Body of pancreas (tissue), 4 donors: ENCODE data around the gene LOXHD1. TPM values are rescaled to one million over a fixed set of nuclear protein-coding genes. Genes with fewer than 3 reads are reported as not detected.

ENCODE experiments used
- ATAC-seq: fragments of 150-250 bp; one replicate; pipeline ENCODE4 v1.9.1; 2016
- DNase-seq, 4 donors: peaks; one replicate each; pipeline ENCODE4 v3.0.0-alpha.2; 2019
- H3K27ac ChIP-seq, 4 donors: fragments of 200-600 bp; sonication (generic); 1 replicate in 3 of 4; 2 replicates in 1 of 4; pipeline versions ENCODE4 v1.5.1 to v1.6.1; 2016 to 2019; ENCODE audit warnings: mild to moderate bottlenecking in 1 of 4, mixed read lengths in 1 of 4, moderate library complexity in 1 of 4
- H3K27me3 ChIP-seq, 2 donors: fragments of 200-600 bp; sonication (generic); one replicate each; pipeline ENCODE4 v1.6.0; 2016; ENCODE audit warnings: mild to moderate bottlenecking in 1 of 2
- H3K36me3 ChIP-seq, 2 donors: fragments of 200-600 bp; sonication (generic); replicated peaks in 1 of 2; 2 replicates each; pipeline ENCODE4 v1.5.1; 2016; ENCODE audit warnings: low read depth in 2 of 2; ENCODE audit not compliant: insufficient read depth in 1 of 2
- H3K4me1 ChIP-seq: fragments of 200-600 bp; sonication (generic); one replicate; pipeline ENCODE4 v1.6.0; 2016
- H3K4me3 ChIP-seq, 2 donors: fragments of 200-600 bp; sonication (generic); 1 replicate in 1 of 2; 2 replicates in 1 of 2; pipeline ENCODE4 v1.5.1; 2016 to 2019
- H3K9me3 ChIP-seq, 3 donors: fragments of 200-600 bp; sonication (generic); 1 replicate in 2 of 3; 2 replicates in 1 of 3; pipeline ENCODE4 v1.5.1; 2016
- CTCF ChIP-seq, 7 experiments: fragments of 450-650 bp in 4 of 7; fragments of 200-600 bp in 3 of 7; sonication (generic) in 3 of 7; IDR thresholded peaks; one replicate each; pipeline ENCODE4 v1.5.1; 2016 to 2019; ENCODE audit warnings: antibody characterized with exemption in 7 of 7
- POLR2A ChIP-seq, 3 donors: fragments of 450-650 bp; IDR thresholded peaks; one replicate each; pipeline ENCODE4 v1.6.1; 2016; ENCODE audit warnings: antibody characterized with exemption in 3 of 3, mild to moderate bottlenecking in 2 of 3
- WGBS, 2 donors: methylation state at CpG; one replicate each; pipeline ENCODE4 v1.1.5; 2017; 5-methylcytosine and 5-hydroxymethylcytosine counted together
- intact Hi-C: fragments of 100-400 bp; cut with DNase I; formaldehyde crosslinking; loops from one replicate; pipeline ENCODE4 v1.15.1; 2023
- total RNA-seq, 2 donors: library from RNA; depleted of rRNA; stranded (reverse); fragments of >200 nt; gene quantifications; one replicate each; pipeline ENCODE4 v1.1.0, GENCODE V29; 2016

LOXHD1 gene
- total RNA-seq, 2 donors from 2014 or later: 0.26 TPM; not detected in 1

GRCh38 chr18:46559296-46559695, 97.7 kb downstream of the LOXHD1 start:
- H3K4me1 ChIP-seq: no peaks in the 10 kb centered on the region
- no peak for DNase-seq
- H3K9me3 ChIP-seq: no peaks in the 10 kb centered on the region
- H3K27ac ChIP-seq: no peak overlapping the region
- no peak for TF ChIP-seq CTCF (IDR thresholded peaks at IDR 0.05)
- ATAC-seq: no peak
- no peaks in the 10 kb centered on the region for H3K36me3 ChIP-seq
- H3K4me3 ChIP-seq: no peak overlapping the region
- intact Hi-C loops: no loop called here
- H3K27me3 ChIP-seq: no peaks in the 10 kb centered on the region
- 86% methylated on average over 9 of the region's 9 CpGs for WGBS, 2 donors

GRCh38 chr18:46556590-46557206, 100.3 kb downstream of the LOXHD1 start:
- no peaks in the 10 kb centered on the region for H3K27me3 ChIP-seq
- H3K36me3 ChIP-seq: no peaks in the 10 kb centered on the region
- no peaks in the 10 kb centered on the region for H3K4me1 ChIP-seq
- H3K9me3 ChIP-seq: no peaks in the 10 kb centered on the region
- WGBS, 2 donors: 78 to 80% methylated on average over 10 of the region's 10 CpGs
- ATAC-seq: no peak
- no peak overlapping the region for H3K4me3 ChIP-seq
- no peak overlapping the region for H3K27ac ChIP-seq
- no peak for DNase-seq
- TF ChIP-seq CTCF (IDR thresholded peaks at IDR 0.05) (no peak), POLR2A (IDR thresholded peaks at IDR 0.05) (no peak)
- intact Hi-C loops: no loop called here

GRCh38 chr18:46555724-46556123, 101.3 kb downstream of the LOXHD1 start:
- H3K27ac ChIP-seq: no peak overlapping the region
- no peaks in the 10 kb centered on the region for H3K4me1 ChIP-seq
- intact Hi-C loops: no loop called here
- DNase-seq (peak in 1 of 4 donors; percentile 8), ATAC-seq (no peak)
- TF ChIP-seq POLR2A (IDR thresholded peaks at IDR 0.05): no peak
- peak in 1 of 7 experiments; percentile 26 for TF ChIP-seq CTCF (IDR thresholded peaks at IDR 0.05)
- no peak overlapping the region for H3K4me3 ChIP-seq
- H3K27me3 ChIP-seq: no peaks in the 10 kb centered on the region
- H3K36me3 ChIP-seq: no peaks in the 10 kb centered on the region
- H3K9me3 ChIP-seq: no peaks in the 10 kb centered on the region
- 52 to 62% methylated on average over 4 of the region's 4 CpGs for WGBS, 2 donors

- no peak for ATAC-seq
- no peaks in the 10 kb centered on the region for H3K36me3 ChIP-seq
- TF ChIP-seq POLR2A (IDR thresholded peaks at IDR 0.05) (no peak), CTCF (IDR thresholded peaks at IDR 0.05) (no peak)
- no peak overlapping the region for H3K4me3 ChIP-seq
- no peaks in the 10 kb centered on the region for H3K9me3 ChIP-seq
- intact Hi-C loops: no loop called here
- no peaks in the 10 kb centered on the region for H3K27me3 ChIP-seq
- 28 to 41% methylated on average over 2 of the region's 2 CpGs for WGBS, 2 donors
- H3K4me1 ChIP-seq: no peaks in the 10 kb centered on the region
- DNase-seq: no peak
- H3K27ac ChIP-seq: no peak overlapping the region
Measured at GRCh38 chr18:46555213-46555612, 101.8 kb downstream of the LOXHD1 start.

GRCh38 chr18:46554406-46555080, 102.5 kb downstream of the LOXHD1 start:
- Histone ChIP-seq H3K27ac (no peak overlapping the region), H3K4me3 (no peak overlapping the region), H3K4me1 (no peaks in the 10 kb centered on the region), H3K36me3 (no peaks in the 10 kb centered on the region), H3K27me3 (no peaks in the 10 kb centered on the region), H3K9me3 (no peaks in the 10 kb centered on the region)
- intact Hi-C loops: no loop called here
- TF ChIP-seq CTCF (IDR thresholded peaks at IDR 0.05) (no peak), POLR2A (IDR thresholded peaks at IDR 0.05) (no peak)
- 74 to 86% methylated on average over 2 of the region's 2 CpGs for WGBS, 2 donors
- DNase-seq: no peak
- ATAC-seq: no peak
